Thyroid gland (tissue), 4 donors: ENCODE measurements around the gene ATG9B.

Source experiments
- CTCF ChIP-seq, 6 experiments: fragments of 200-600 bp in 3 of 6; fragments of 450-650 bp in 3 of 6; sonication (generic) in 3 of 6; IDR thresholded peaks; one replicate each; pipeline ENCODE4 v1.5.1; 2016 to 2019; ENCODE audit warnings: antibody characterized with exemption in 6 of 6, mild to moderate bottlenecking in 2 of 6, inconsistent platforms in 1 of 6, moderate library complexity in 1 of 6
- POLR2A ChIP-seq, 2 donors: fragments of 450-650 bp; IDR thresholded peaks; one replicate each; pipeline ENCODE4 v1.6.1; 2017; ENCODE audit warnings: antibody characterized with exemption in 2 of 2, mild to moderate bottlenecking in 2 of 2, moderate library complexity in 1 of 2

- TF ChIP-seq CTCF (IDR thresholded peaks at IDR 0.05) (peak; percentile 61 to 90 (median 70)), POLR2A (IDR thresholded peaks at IDR 0.05) (no peak)
These were observed 6.3 kb downstream of the ATG9B start for GRCh38 chr7:151017953-151018420.
